GM18520 (cell line): ENCODE results near the gene AHRR.
A peak's percentile ranks its signal among the peaks of the same experiment; 100 is the strongest.
"Not testable (repeated sequence)": the region's sequence is repeated elsewhere in the genome, so short reads cannot be mapped to it uniquely, and the experiment has no call there.

ENCODE experiments used
- ATAC-seq: cut with Tn5 transposase; IDR thresholded peaks from one replicate; pipeline ENCODE4 v1.9.1; 2021; ENCODE audit not compliant: unreplicated experiment

Gene AHRR

DNA sequence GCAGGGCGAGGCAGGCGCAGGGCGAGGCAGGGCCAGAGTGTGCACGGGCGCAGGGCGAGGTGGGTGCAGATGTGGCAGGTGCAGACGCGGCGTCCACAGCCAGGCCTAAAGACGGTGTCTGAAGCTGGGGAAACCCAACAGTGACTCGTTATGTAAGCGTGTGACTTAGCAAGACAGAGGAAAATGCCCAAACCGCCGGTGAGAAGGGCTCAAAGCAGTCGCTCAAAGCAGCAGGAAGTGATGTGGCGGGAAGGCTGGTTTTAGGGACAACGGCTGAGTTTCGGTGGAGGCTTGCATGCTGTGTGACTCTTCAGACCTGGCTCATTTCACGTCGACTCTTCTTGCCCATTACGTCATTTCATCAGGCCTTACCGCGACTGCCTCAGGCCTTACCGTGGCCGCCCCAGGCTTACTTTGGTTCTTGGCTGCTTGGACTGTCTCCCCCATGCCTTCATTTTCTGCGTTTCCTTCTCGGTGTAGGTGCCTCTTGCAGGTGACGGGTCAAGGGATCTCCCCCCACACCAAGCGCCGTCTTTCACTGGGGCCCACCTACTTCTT lies 71.0 kb downstream of the AHRR start:
- peak; percentile 93 for ATAC-seq

DNA sequence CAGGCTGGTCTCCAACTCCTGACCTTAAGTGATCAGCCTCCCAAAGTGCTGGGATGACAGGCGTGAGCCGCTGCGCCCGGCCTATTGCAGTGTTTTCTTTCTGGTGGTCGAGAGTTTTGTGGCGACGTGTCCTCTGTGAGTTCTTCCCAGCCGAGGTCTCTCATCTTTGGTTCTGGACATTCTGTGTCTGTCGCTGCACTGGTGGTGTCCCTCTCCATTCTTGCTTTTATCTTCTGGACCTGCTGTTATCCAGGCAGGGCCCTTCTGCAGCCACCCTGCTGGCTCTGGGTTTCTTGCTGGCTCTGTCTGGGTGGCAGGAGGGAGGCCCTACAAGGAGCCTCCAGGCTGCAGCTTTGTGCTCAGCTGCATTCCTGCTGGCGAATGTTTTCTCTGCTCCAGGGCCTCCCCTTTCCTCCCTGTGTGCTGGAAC lies 72.3 kb downstream of the AHRR start:
- no peak for ATAC-seq

DNA sequence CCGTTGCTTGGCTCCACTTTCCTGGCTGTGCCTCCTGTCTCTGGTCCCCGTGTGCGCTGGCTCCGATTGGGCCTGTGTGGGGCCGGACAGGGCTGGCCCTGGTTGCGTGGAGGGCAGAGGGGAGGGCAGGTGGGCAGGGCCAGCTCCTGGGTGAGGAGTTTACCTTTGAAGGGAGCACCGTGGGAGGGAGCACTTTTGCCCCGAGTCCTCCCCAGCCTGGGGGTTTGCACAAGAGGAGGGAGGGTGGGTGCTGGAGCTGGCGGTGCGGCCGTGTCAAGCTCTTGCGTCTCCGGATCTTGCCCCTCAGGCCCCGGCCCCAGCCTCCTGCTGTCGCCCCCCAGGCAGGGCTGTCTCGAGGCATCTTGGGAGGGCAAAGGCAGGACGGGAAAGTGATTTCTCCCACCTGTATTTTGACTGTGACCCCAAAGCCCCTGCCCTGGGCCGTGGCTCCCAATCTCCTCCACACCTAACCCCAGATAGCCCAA lies 73.2 kb downstream of the AHRR start:
- no peak for ATAC-seq

DNA sequence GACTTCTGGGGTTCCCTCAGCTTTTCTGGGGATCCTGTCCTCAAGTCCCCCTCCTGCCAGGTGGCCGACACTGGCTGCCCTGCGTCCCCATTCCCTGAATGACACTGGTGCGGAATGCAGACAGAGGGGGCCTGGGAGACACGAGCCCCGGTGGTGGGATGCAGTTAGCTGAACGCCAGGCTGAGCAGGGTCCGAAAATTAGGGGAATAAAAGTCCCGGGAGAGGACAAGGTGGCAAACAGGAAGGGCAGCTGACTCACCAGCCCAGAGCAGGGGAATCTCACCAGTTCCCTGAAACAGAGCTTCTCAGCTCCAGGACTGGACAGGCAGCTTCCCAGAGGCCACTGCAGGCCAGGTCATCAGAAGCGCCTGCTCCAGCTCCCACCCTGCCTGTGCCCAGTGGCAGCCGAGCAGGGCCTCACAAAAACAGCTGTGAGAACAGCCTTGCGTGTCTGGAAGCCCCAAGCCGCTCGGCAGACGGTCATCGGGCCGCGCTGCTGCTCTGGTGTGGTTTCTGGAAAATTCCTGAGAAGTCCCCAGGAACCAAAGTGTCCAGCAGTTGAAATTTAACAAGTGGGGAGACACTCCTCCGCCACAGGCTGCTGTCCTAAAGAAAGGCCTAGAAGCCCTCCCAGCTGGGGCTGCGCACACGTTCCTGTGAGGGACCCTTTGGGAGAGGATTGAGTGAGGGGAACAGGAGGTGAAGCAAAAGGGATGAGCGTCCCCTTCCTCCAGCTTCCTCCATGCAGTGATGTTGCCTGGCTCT lies 73.8 kb downstream of the AHRR start:
- no peak for ATAC-seq

DNA sequence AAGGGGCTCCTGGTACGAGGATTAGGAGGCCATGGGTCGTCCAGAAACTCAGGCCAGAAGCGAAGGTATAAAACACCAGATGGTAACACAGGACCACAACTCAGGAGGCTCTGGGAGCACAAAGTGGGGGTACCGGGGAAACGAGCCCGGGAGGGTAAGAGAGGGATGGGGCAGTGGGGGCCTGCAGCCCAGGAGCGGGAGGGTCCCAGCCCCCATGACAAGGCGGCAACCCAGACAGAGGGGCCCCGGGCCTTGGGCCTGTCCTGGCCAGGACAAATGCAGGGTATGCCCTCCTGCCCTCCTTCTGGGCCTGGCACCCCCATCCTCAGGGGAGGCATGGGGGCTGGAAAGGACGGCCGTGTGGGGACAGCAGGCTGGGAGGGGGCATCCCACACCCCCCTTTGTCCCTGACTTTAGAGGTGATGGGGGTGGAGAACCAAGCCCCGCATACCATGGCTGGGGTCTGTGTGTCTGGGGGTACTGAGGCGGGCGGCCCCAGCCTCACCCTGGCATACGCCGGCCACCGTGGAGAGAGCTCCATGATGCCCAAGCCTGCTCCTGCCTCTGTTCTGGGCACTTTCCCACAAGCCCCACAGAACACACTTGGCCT lies 74.5 kb downstream of the AHRR start:
- no peak for ATAC-seq

DNA sequence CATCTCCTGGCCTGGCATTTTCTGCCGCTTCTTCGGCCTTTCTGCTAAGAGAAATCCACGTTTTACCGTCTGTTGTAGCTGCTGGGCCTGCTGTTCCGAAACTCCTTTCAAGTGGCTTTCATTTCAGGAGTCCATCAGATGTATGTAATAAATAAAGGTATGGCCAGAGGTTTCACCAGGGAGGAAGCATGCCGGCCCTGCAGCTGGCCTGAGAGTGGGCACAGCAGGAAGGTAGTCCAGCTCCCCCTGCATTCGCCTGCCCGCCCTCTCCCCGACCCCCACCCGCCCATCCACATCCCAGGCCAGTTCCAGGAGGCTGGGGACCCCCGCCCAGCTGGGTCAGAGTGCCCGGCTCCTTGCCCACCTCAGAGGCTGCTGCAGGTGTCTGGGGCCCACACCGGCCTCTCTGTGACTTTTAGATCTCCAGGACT lies 75.0 kb downstream of the AHRR start:
- ATAC-seq: no peak

DNA sequence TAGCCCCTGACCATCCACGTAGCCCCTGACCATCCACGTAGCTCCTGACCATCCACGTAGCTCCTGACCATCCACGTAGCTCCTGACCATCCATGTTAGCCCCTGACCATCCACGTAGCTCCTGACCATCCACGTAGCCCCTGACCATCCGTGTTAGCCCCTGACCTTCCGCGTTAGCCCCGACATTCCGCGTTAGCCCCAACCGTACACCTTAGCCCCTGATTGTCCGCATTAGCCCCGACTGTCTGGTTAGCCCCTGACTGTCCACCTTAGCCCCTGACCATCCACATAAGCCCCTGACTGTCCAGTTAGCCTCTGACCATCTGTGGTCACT lies 76.6 kb downstream of the AHRR start:
- not testable (repeated sequence) for ATAC-seq

DNA sequence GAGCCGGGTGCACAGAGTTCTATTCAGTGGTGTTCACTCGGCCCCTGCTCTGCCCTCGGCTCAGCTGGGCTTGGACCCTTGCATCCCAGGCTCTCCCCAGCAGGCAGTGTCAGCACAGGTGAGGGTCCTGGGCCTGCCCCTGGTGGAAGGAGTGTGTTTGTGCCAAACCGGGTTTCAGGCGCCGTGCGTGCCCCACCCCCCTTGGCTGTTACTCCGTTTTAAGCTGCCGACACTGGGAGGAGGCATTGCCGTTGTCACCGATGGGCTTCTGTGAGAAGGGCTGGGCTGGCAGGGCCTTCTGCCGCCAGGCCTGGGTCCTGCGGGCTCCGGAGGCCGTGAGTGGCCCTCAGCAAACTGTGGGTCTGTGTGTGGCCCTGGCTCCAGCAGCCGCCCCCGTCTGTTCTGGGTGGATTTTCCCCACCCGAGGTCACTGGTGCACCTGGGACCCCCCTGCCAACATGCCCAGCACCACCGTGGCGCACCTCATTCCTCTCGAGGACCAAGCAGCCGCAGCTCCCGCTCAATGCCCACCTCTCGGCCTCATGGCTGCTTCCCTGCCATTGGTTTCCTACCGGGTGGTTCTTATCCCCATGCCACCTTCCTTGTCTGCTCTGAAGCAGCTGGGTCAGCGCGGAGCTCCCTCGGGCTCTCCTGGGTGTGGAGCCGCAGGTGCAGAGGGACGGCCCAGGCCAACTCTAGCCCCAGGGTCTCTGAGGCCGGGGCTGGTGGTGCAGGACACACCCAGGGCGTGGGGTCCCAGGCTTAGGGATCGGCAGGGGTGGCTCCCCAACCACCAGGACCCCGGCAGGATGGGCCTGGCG lies 77.2 kb downstream of the AHRR start:
- no peak for ATAC-seq

DNA sequence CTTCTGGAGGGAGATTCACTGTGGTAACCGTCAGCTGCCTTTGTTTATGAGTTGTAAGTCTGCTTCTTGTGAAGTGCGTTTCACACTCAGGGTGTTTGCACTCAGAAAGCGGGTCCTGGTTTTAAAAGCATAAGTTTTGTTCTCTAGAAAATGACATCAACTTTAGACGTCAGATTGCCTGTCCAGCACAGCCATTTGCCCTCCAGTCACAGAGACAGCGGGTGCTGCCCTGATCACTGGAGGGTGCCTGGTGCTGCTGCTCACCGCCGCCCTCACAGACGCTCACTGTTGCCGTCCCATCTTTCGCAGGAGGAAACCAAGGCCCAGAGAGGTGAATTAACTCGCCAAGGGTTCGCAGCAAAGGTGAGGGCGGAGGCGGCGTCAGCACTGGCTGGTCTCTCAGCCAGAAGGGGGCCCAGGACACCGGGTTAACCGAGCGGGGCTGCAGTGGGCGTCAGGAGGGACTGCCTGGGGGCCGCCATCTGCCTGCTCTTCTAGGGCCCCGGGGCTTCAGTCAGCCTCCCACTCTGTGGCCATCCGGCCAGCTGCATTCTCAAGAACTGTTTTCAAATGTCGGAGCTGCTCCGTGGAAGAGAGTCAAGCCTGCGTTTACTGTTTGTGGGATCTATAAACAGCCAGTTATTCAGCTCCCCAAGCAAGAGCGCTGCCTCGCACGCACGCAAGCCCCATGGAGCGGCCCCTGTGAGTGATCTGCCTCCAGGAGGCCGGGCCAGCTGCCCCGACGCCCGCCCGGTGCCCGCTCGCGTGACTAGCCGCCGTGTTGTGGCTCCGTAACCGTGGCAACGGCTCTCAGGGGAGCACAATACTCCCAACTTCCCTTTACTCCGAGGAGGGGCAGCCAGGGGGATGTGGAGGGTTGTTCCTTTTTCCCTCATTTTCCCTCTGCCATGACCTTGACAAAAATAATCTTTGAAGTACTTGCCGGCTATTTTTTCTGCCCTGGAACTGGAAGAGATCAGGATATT lies 78.1 kb downstream of the AHRR start:
- ATAC-seq: peak; percentile 58

DNA sequence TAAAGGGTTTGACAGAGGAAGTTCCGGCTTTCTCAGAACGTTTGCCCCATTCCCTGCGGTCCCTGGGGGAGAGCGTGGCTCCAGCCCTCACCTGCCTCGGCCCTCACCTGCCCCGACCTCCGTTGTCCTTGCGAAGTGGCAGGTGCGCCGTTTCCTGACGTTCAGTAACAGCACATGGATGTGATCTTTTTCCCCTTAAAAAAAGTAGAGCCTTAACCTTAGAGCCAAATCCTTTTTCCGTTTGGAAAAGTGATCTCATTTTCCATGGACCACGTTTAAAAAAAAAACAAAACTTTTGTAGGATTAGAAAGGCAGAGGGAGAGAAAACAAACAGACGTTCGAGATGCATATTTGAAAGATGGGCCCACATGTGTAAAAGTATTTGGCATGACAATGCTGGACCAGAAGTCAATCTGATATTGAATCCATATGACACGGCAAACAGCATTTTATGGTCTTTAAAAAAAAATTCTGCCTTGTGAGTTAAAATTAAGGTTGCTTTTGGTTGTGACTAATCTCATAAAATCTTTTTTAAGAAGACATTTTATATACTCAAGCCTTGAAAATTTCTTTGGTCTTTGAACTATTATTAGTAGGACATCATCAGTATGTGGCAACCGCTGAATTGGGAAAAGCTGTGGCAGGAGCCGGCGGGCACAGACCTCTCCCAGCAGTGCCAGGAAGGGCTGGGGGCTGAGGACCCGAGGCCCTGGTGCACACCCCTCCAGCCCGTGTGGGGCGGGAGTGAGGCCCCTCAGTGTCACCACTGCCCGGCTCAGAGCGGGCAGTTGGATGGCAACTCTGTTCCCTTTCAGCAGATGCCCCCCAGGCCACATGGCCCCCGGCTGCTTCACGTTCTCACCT lies 79.0 kb downstream of the AHRR start:
- peak; percentile 8 for ATAC-seq

DNA sequence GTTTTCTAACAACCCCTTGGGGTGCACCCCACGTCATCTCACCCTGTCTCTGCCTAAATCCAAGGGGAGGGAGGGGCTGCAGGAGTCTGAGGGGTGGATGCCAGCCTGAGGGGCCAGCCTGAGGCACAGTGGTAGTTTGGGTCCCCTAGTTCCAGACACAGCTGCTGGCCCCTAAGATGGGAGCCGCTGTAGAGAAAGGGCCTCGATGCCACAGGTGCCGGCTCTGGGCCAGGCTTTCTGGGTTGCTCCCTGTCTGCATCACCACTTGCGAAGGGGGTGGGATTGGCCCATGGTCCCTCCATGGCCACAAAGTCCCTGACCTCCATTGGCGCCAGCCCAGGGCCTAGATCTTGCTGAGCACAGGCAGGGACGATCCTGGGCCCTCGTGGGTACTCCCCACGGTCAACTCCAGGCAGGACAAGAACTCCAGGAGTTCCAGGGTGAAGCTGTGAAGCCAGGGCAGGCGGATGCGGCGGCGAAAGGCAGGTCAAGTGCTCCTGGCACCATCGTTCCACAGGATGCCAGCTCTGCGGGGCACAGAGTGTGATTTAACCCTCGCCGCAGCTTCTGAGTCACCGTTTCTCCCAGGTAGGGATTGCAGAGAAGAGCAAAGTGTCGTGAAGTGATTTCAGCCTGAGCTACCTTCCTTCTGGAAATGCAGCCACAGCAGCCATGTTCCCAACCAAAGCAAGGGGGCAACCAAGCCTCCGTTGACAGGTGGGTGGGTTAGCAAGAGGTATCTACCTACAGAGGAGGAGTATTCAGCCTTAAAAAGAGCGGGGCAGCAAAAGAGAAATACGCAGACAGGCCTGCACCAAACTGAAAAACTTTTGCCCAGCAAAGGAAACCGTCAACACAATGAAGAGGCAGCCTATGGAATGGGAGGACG lies 79.9 kb downstream of the AHRR start:
- no peak for ATAC-seq

DNA sequence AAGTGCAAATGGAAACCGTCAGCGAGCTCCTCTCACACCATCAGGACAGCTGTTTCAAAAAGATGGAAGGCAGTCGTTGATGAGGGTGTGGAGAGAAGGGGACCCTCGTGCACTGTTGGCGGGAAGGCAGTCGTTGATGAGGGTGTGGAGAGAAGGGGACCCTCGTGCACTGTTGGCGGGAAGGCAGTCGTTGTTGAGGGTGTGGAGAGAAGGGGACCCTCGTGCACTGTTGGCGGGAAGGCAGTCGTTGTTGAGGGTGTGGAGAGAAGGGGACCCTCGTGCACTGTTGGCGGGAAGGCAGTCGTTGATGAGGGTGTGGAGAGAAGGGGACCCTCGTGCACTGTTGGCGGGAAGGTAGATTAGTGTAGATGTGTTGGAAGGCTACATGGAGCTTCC lies 80.7 kb downstream of the AHRR start:
- not testable (repeated sequence) for ATAC-seq

DNA sequence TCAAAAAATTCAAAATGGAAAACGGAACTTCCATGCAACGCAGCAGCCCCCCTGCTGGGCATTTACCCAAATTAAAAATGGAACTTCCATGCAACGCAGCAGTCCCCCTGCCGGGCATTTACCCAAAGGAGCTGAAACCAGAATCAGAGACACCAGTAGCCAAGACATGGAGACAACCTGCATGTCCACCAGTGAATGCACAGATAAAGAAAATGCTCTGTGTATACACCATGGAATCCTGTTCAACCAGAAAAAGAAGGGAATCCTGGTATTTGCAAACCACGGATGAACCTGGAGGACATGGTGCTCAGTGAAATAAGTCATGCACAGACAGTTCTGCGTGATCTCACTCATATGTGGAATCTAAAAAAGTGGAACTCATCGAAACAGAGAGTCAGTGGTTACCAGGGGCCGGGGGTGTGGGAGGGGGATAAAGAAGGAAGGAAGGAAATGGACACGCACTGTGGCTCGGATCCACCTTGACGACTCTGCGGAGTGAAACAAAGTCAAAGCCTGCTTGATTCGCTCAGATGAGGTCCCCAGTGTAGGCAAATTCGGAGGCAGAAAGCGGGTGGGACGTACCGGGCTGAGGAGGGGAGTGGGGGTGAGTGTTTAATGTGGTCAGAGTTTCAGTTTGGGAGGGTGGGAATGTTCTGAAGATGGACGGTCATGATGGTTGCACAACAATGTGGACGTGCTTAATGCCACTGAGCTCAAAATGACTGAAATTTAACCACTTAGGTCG lies 81.3 kb downstream of the AHRR start:
- no peak for ATAC-seq

DNA sequence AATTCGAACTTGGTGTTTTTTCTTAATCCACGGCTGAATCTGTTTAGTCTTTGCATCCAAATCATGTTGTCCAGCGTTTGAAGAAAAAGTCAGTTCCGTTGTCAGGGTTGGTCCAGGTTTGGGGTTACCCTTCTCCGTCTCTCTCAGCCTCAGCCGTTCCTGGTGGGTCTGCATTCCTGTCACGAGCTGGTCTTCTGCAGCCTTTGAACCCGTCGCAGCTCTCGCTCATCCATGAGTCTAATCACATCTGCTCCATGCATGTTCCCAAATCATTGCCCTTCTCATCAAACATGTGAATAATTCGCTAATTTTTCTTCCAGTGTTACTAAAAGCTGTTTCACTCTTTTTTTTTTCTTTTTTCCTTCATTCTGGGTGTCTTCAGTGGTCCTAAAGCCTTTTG lies 82.5 kb downstream of the AHRR start:
- no peak for ATAC-seq

DNA sequence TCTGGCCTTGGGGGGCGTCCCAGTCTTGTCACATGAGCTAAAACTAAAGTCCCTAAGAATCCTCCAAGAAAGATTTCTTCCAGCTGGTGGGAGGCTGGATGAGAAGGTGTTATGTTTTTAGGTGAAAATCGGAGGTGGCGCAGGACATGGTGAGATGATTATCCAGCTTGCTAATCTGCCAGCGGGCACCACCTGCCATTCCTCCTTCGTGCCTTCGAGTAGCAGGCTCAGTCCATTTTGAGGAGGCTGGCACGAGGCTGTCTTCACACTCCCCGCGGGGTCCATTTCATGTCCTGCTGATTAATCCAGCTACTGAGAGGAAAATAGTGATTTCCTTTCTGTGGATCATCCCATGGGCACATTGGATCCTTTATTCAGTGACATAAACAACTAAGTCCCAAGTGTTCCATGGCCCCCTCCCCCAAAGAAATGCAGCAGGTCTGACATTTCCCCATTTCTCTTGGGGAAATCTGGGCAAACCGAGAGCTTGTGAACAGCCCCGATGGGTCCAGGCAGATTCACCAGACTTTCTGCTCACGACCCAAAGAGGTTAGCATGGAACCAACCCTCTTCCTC lies 83.2 kb downstream of the AHRR start:
- no peak for ATAC-seq

DNA sequence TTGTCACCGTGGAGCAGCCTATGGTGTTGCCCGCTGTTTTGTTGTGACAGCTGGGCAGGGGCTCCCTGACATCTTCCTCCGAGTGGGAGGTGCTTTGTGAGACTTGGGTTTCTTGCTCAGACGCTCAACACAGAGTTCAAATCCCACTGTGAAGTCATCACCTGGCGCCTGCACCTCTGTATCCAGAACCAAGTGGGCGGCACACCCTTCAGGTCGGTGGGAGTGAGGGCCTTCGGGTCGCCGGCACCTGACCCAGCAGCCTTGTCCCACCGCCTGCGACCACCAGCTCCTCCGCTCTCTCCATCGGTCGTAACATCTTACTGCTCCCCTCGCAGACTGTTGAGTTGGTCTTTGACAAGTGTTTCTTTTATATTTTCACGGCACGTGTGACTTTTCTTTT lies 83.9 kb downstream of the AHRR start:
- ATAC-seq: no peak

DNA sequence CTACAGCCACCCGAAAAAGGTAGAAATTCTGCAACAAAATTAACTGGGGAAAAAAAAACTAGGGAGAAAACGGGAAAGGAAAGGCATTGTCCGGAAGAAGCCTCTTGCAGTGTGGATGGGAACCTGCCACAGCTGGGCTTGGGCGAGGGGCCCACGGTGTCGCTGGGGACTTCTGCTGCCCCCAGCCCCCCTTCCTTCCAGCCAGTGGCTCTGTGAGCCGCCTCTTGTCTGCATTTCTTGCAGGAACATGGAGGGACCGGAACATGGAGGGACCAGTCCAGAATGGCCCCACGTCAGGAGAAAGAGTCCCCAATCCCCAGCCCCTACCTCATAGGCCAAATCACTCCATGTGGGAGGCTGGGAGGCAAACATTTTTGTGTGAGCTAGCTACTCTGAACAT lies 84.5 kb downstream of the AHRR start:
- no peak for ATAC-seq
